ENCODE measurements around the gene INVS.
"Not testable (repeated sequence)": the region's sequence is repeated elsewhere in the genome, so short reads cannot be mapped to it uniquely, and the experiment has no call there.

INVS gene

DNA sequence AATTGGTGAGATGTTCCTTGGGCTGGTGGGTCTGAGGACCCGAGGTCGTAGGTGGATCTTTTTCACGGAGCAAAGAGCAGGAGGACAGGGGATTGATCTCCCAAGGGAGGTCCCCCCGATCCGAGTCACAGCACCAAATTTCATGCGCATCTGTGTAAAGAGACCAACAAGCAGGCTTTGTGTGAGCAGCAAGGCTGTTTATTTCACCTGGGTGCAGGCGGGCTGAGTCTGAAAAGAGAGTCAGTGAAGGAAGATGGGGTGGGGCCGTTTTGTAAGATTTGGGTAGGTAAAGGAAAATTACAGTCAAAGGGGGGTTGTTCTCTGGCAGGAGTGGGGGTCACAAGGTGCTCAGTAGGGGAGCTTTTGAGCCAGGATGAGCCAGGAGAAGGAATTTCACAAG lies 46.9 kb downstream of the INVS start:
- H3K4me1 ChIP-seq (ENCODE audit: insufficient read depth, low read length); H3K4me3 ChIP-seq (ENCODE audit: low read depth in 1 of 2, low read length in 2 of 2); H3K9me3 ChIP-seq (ENCODE audit: insufficient read depth, low read length, severe bottlenecking); H3K79me2 ChIP-seq (ENCODE audit: insufficient read depth, low read length); DNase-seq; H2AFZ ChIP-seq (ENCODE audit: low read depth, low read length); H3K27ac ChIP-seq (ENCODE audit: low read length); H3K4me2 ChIP-seq (ENCODE audit: insufficient read depth, low read length); ATAC-seq (ENCODE audit: insufficient read depth, low read depth); H3K27me3 ChIP-seq (ENCODE audit: insufficient read depth, low read length, poor library complexity); H3K36me3 ChIP-seq (ENCODE audit: insufficient read depth, low read length); H3K9ac ChIP-seq (ENCODE audit: low read depth, low read length); H4K20me1 ChIP-seq (ENCODE audit: insufficient read depth, low read length): not testable (repeated sequence)

DNA sequence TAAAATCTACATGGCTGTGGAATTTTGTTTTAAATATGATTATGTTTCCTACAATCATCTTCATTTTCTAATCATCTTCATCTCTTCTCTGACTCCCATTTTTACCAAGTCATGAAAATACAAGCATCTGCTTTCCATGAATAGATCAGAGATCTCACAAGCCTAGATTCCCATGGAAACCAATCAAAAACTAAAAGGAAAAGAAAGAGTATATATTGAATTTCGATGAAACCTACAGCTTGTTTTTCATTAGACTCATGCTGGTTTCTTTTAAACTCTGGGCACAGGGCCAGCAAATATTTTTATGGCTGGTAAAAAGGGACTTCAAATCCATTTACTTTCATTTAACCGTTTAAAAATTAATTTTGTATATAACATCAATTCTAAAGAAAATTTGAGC lies 51.2 kb downstream of the INVS start:
- ATAC-seq (ENCODE audit: insufficient read depth, low read depth) (no peak), DNase-seq (no peak)
- no peaks in the 10 kb centered on the region for H3K36me3 ChIP-seq (ENCODE audit: insufficient read depth, low read length)
- TF ChIP-seq EZH2 (IDR thresholded peaks at IDR 0.05; ENCODE audit: borderline replicate concordance, low read depth, low read length, severe bottlenecking): no peak
- TF ChIP-seq, protein P1, sequence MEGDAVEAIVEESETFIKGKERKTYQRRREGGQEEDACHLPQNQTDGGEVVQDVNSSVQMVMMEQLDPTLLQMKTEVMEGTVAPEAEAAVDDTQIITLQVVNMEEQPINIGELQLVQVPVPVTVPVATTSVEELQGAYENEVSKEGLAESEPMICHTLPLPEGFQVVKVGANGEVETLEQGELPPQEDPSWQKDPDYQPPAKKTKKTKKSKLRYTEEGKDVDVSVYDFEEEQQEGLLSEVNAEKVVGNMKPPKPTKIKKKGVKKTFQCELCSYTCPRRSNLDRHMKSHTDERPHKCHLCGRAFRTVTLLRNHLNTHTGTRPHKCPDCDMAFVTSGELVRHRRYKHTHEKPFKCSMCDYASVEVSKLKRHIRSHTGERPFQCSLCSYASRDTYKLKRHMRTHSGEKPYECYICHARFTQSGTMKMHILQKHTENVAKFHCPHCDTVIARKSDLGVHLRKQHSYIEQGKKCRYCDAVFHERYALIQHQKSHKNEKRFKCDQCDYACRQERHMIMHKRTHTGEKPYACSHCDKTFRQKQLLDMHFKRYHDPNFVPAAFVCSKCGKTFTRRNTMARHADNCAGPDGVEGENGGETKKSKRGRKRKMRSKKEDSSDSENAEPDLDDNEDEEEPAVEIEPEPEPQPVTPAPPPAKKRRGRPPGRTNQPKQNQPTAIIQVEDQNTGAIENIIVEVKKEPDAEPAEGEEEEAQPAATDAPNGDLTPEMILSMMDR (IDR thresholded peaks at IDR 0.05; ENCODE audit: borderline replicate concordance, extremely low read depth, low read length, poor library complexity, severe bottlenecking): no peak
- no peak overlapping the region for H3K4me3 ChIP-seq (ENCODE audit: low read depth in 1 of 2, low read length in 2 of 2)
- H3K4me1 ChIP-seq (ENCODE audit: insufficient read depth, low read length): no peaks in the 10 kb centered on the region
- no peaks in the 10 kb centered on the region for H3K79me2 ChIP-seq (ENCODE audit: insufficient read depth, low read length)
- no peak overlapping the region for H3K9ac ChIP-seq (ENCODE audit: low read depth, low read length)
- no peaks in the 10 kb centered on the region for H4K20me1 ChIP-seq (ENCODE audit: insufficient read depth, low read length)
- H3K9me3 ChIP-seq (ENCODE audit: insufficient read depth, low read length, severe bottlenecking): no peaks in the 10 kb centered on the region
- H2AFZ ChIP-seq (ENCODE audit: low read depth, low read length): no peak overlapping the region
- no peak overlapping the region for H3K27ac ChIP-seq (ENCODE audit: low read length)
- H3K4me2 ChIP-seq (ENCODE audit: insufficient read depth, low read length): no peak overlapping the region
- H3K27me3 ChIP-seq (ENCODE audit: insufficient read depth, low read length, poor library complexity): no peaks in the 10 kb centered on the region

DNA sequence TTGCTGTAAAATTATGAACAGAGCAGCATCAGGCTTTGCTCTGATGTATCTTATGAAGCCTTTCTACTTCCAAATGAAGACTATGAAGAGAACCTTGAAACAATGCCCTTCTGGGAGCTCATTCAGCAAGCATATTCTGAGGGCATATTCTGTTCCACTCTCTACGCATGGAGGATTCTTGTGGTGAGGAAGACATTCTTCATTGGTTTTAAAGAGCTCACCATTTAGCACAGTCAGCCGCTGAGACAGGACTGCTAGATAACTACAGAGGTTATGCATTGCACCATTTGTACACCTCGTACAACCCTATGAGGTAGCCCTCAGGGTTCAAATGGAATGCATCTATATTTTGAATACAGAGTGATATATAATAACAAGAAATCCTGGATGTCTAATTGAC lies 61.0 kb downstream of the INVS start:
- TF ChIP-seq, protein P1 (IDR thresholded peaks at IDR 0.05; ENCODE audit: borderline replicate concordance, extremely low read depth, low read length, poor library complexity, severe bottlenecking): no peak
- no peak for TF ChIP-seq EZH2 (IDR thresholded peaks at IDR 0.05; ENCODE audit: borderline replicate concordance, low read depth, low read length, severe bottlenecking)
- Histone ChIP-seq H3K4me3 (ENCODE audit: low read depth in 1 of 2, low read length in 2 of 2) (no peak overlapping the region), H3K4me1 (ENCODE audit: insufficient read depth, low read length) (no peaks in the 10 kb centered on the region), H3K9ac (ENCODE audit: low read depth, low read length) (no peak overlapping the region), H3K9me3 (ENCODE audit: insufficient read depth, low read length, severe bottlenecking) (no peaks in the 10 kb centered on the region), H3K27ac (ENCODE audit: low read length) (no peak overlapping the region), H3K36me3 (ENCODE audit: insufficient read depth, low read length) (no peaks in the 10 kb centered on the region), H4K20me1 (ENCODE audit: insufficient read depth, low read length) (no peaks in the 10 kb centered on the region), H3K27me3 (ENCODE audit: insufficient read depth, low read length, poor library complexity) (no peaks in the 10 kb centered on the region), H3K79me2 (ENCODE audit: insufficient read depth, low read length) (no peaks in the 10 kb centered on the region), H3K4me2 (ENCODE audit: insufficient read depth, low read length) (no peak overlapping the region), H2AFZ (ENCODE audit: low read depth, low read length) (no peak overlapping the region)
- ATAC-seq (ENCODE audit: insufficient read depth, low read depth): no peak
- DNase-seq: no peak

DNA sequence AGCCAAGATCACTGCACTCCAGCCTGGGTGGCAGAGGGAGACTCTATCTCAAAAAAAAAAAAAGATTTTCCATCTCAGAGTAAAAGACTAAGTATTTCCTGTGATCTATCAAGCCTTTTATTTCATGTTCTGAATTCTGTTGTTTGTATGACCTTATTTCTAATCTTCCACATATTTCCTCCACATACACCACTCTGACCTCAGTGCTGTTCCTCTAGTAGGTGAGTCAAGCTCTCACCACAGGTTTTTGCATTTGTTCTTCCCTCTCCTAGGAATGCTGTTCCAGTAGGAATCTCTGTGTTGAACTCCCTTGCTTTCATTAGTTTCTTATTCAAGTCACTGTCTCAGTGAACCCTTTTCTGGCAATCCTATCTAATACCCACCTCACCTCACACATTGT lies 68.1 kb downstream of the INVS start:
- Histone ChIP-seq H3K27ac (ENCODE audit: low read length) (no peak overlapping the region), H3K4me3 (ENCODE audit: low read depth in 1 of 2, low read length in 2 of 2) (no peak overlapping the region), H3K36me3 (ENCODE audit: insufficient read depth, low read length) (no peaks in the 10 kb centered on the region), H3K4me2 (ENCODE audit: insufficient read depth, low read length) (no peak overlapping the region), H2AFZ (ENCODE audit: low read depth, low read length) (no peak overlapping the region), H3K4me1 (ENCODE audit: insufficient read depth, low read length) (no peaks in the 10 kb centered on the region), H4K20me1 (ENCODE audit: insufficient read depth, low read length) (no peaks in the 10 kb centered on the region), H3K9me3 (ENCODE audit: insufficient read depth, low read length, severe bottlenecking) (no peaks in the 10 kb centered on the region), H3K79me2 (ENCODE audit: insufficient read depth, low read length) (no peaks in the 10 kb centered on the region), H3K27me3 (ENCODE audit: insufficient read depth, low read length, poor library complexity) (no peaks in the 10 kb centered on the region), H3K9ac (ENCODE audit: low read depth, low read length) (no peak overlapping the region)
- TF ChIP-seq, protein P1 (IDR thresholded peaks at IDR 0.05; ENCODE audit: borderline replicate concordance, extremely low read depth, low read length, poor library complexity, severe bottlenecking): no peak
- no peak for TF ChIP-seq EZH2 (IDR thresholded peaks at IDR 0.05; ENCODE audit: borderline replicate concordance, low read depth, low read length, severe bottlenecking)
- no peak for ATAC-seq (ENCODE audit: insufficient read depth, low read depth)
- no peak for DNase-seq
